ENCODE results near the gene HERC6. TPM values are rescaled to one million over a fixed set of nuclear protein-coding genes. Genes with fewer than 3 reads are reported as not detected.

HERC6 gene
- total RNA-seq, 4 donors from 2014 or later, result 3.5 to 27.6 (median 11.4) TPM

- no peak overlapping the region for H3K27ac ChIP-seq
- no peaks in the 10 kb centered on the region for H3K27me3 ChIP-seq
- no peaks in the 10 kb centered on the region for H3K36me3 ChIP-seq
- no peak for DNase-seq
- no peak overlapping the region for H3K4me3 ChIP-seq
- intact Hi-C loops (cut with DNase I; ENCODE audit: low total_unique reads), result no loop called here
- no peaks in the 10 kb centered on the region for H3K9me3 ChIP-seq
- TF ChIP-seq CTCF (IDR thresholded peaks at IDR 0.05), result no peak
- TF ChIP-seq POLR2A (IDR thresholded peaks at IDR 0.05), result no peak
- H3K4me1 ChIP-seq, result no peaks in the 10 kb centered on the region
Measured at GRCh38 chr4:88439161-88439760, 60.6 kb downstream of the HERC6 start.

- H3K9me3 ChIP-seq, result no peaks in the 10 kb centered on the region
- no peaks in the 10 kb centered on the region for H3K36me3 ChIP-seq
- no peak for DNase-seq
- H3K4me3 ChIP-seq, result no peak overlapping the region
- H3K27ac ChIP-seq, result no peak overlapping the region
- intact Hi-C loops (cut with DNase I; ENCODE audit: low total_unique reads), result no loop called here
- H3K4me1 ChIP-seq, result no peaks in the 10 kb centered on the region
- no peaks in the 10 kb centered on the region for H3K27me3 ChIP-seq
- TF ChIP-seq POLR2A (IDR thresholded peaks at IDR 0.05), result no peak
- TF ChIP-seq CTCF (IDR thresholded peaks at IDR 0.05), result no peak
Measured at GRCh38 chr4:88440146-88440545, 61.5 kb downstream of the HERC6 start.

GRCh38 chr4:88441696-88442095 lies 63.0 kb downstream of the HERC6 start:
- TF ChIP-seq POLR2A (IDR thresholded peaks at IDR 0.05), result no peak
- no peak for TF ChIP-seq CTCF (IDR thresholded peaks at IDR 0.05)
- intact Hi-C loops (cut with DNase I; ENCODE audit: low total_unique reads), result no loop called here
- no peaks in the 10 kb centered on the region for H3K4me1 ChIP-seq
- no peak overlapping the region for H3K4me3 ChIP-seq
- H3K9me3 ChIP-seq, result no peaks in the 10 kb centered on the region
- no peak for DNase-seq
- H3K27ac ChIP-seq, result no peak overlapping the region
- no peaks in the 10 kb centered on the region for H3K27me3 ChIP-seq
- H3K36me3 ChIP-seq, result no peaks in the 10 kb centered on the region

GRCh38 chr4:88442689-88443191 lies 64.1 kb downstream of the HERC6 start:
- H3K9me3 ChIP-seq, result no peaks in the 10 kb centered on the region
- H3K4me3 ChIP-seq, result no peak overlapping the region
- intact Hi-C loops (cut with DNase I; ENCODE audit: low total_unique reads), result no loop called here
- H3K4me1 ChIP-seq, result no peaks in the 10 kb centered on the region
- H3K27ac ChIP-seq, result no peak overlapping the region
- DNase-seq, result no peak
- H3K36me3 ChIP-seq, result no peaks in the 10 kb centered on the region
- no peaks in the 10 kb centered on the region for H3K27me3 ChIP-seq
- TF ChIP-seq CTCF (IDR thresholded peaks at IDR 0.05), result no peak
- no peak for TF ChIP-seq POLR2A (IDR thresholded peaks at IDR 0.05)

- no peak for DNase-seq
- H3K9me3 ChIP-seq, result no peaks in the 10 kb centered on the region
- no peaks in the 10 kb centered on the region for H3K27me3 ChIP-seq
- H3K36me3 ChIP-seq, result no peaks in the 10 kb centered on the region
- intact Hi-C loops (cut with DNase I; ENCODE audit: low total_unique reads), result no loop called here
- H3K4me1 ChIP-seq, result no peaks in the 10 kb centered on the region
- no peak overlapping the region for H3K4me3 ChIP-seq
- H3K27ac ChIP-seq, result no peak overlapping the region
- TF ChIP-seq POLR2A (IDR thresholded peaks at IDR 0.05) (no peak), CTCF (IDR thresholded peaks at IDR 0.05) (no peak)
Measured at GRCh38 chr4:88443486-88443885, 64.8 kb downstream of the HERC6 start.
